Fibroblast of skin of abdomen (primary cell): ENCODE results near the gene ZMAT1. TPM values are rescaled to one million over a fixed set of nuclear protein-coding genes. Genes with fewer than 3 reads are reported as not detected.
A peak's percentile ranks its signal among the peaks of the same experiment; 100 is the strongest.
"Not testable (repeated sequence)": the region's sequence is repeated elsewhere in the genome, so short reads cannot be mapped to it uniquely, and the experiment has no call there.

Experiments used
- DNase-seq: peaks from one replicate; pipeline ENCODE4 v3.0.0-alpha.2; 2013
- polyA plus RNA-seq, 2 experiments: library from polyadenylated mRNA; unstranded; fragments of 120-200 nt; gene quantifications; one replicate each; pipeline ENCODE4 v1.2.1, GENCODE V29; 2013; ENCODE audit not compliant: insufficient read length in 2 of 2

The ZMAT1 gene
- polyA plus RNA-seq (2013, experiment 1 of 2; ENCODE audit: insufficient read length) = 0.54 TPM
- polyA plus RNA-seq (2013, experiment 2 of 2; ENCODE audit: insufficient read length) = 0.46 TPM

DNA sequence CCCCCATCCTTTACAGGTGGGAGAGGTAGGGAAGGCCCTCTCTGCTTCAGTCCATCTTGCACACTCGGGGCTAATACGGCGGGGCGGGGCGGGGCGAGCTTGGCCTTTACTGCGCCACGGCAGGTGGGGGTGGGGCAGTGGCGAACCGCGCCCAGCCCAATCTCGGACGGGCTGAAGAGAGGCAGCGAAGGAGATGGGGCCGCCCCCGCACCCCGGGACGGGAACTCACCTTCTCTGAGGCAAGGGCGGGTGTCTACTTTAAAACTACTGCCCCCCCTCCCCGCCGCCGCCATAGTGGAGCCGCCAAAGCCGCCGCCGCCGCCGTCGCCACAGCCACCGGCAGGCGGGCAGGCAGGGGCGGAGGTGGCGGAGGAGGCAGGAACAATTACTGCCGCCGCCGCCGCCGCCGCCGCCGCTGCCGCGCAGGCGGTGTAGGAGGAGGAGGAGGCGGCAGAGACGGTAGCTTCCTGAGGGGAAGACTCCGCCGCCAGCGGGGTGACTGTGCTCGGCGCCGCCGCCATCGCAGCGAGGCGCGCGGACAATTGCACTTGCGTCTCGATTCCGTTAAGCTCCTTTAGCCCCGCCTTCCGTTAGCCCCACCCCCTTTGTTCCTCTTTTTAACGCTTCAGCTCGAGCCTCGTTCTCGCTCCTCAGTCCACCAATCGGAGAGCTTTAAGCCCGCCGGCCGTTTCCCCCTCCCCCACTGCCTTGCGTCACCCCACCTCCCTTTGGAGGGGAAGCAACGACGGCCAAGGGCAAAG is at the start of gene ZMAT1:
ZMAT1 (minus strand) TSS at position 540 of the 761 bp plus-strand sequence; CDS start at position 521, 19 bp downstream.
- peak; percentile 83 for DNase-seq

- peak; percentile 22 for DNase-seq
Measured at GRCh38 chrX:101977106-101977505, 45.3 kb upstream of the ZMAT1 start.

- DNase-seq = peak; percentile 4
Measured at GRCh38 chrX:101973066-101973465, 41.2 kb upstream of the ZMAT1 start.

GRCh38 chrX:101964923-101965539 is 33.2 kb upstream of the ZMAT1 start:
- not testable (repeated sequence) for DNase-seq

- no peak for DNase-seq
Measured at GRCh38 chrX:101958139-101958538, 26.3 kb upstream of the ZMAT1 start.

- DNase-seq = no peak
Measured at GRCh38 chrX:101957174-101957573, 25.3 kb upstream of the ZMAT1 start.

DNA sequence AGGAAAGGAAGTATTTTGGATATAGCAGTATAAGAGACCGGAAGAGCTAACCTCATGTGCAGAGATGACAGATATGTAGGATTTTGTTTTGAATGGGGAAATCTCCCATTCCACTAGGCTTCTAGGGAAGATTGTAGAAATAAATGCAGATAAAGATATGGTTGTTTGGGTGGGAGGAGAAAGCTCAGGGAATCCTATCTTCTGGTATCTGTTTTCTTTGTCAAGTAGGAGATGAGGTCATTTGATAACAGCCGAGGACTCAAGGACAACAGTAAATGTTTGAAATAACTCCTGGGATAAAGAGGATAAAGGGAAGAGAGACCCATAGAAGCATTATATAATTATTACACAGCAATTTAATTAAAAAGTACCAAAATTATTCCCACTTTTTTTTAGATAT is 24.7 kb upstream of the ZMAT1 start:
- no peak for DNase-seq

GRCh38 chrX:101950581-101950980 is 18.8 kb upstream of the ZMAT1 start:
- no peak for DNase-seq

GRCh38 chrX:101932249-101932570 is 383 bp upstream of the ZMAT1 start:
- DNase-seq = no peak

- DNase-seq = no peak
Measured at GRCh38 chrX:101931136-101931487, 715 bp downstream of the ZMAT1 start.

DNA sequence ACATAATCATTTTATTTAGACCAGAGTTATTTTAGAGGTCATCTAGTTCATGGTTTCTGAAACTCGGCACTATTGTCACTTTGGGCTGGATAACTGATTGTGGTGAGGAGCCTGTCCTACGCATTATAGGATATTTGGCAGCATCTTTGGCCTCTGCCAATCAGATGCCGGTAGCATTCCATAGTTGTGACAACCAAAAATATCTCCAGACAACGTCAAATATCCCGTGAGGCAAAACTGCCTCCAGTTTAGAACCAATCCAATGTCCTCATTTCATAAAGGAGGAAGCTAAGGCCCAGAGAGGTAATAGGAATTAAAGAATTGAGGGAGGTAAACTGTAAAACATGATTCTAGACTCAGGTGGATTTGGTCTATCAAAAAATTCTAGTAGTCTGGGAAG is 6.1 kb downstream of the ZMAT1 start:
- DNase-seq = no peak

GRCh38 chrX:101918751-101919150 is 13.1 kb downstream of the ZMAT1 start:
- no peak for DNase-seq

- DNase-seq = no peak
Measured at GRCh38 chrX:101906136-101906796, 25.6 kb downstream of the ZMAT1 start.

GRCh38 chrX:101904996-101905395 is 26.8 kb downstream of the ZMAT1 start:
- DNase-seq = no peak
